NCI-H2171 treated with DMSO at 0.1 percent for 48 hours (cell line): ENCODE results near the gene AIF1.

ENCODE experiments used
- DNase-seq: peaks from one replicate; lab custom pipeline; 2025; lab: John Stamatoyannopoulos, UW

AIF1 gene

DNA sequence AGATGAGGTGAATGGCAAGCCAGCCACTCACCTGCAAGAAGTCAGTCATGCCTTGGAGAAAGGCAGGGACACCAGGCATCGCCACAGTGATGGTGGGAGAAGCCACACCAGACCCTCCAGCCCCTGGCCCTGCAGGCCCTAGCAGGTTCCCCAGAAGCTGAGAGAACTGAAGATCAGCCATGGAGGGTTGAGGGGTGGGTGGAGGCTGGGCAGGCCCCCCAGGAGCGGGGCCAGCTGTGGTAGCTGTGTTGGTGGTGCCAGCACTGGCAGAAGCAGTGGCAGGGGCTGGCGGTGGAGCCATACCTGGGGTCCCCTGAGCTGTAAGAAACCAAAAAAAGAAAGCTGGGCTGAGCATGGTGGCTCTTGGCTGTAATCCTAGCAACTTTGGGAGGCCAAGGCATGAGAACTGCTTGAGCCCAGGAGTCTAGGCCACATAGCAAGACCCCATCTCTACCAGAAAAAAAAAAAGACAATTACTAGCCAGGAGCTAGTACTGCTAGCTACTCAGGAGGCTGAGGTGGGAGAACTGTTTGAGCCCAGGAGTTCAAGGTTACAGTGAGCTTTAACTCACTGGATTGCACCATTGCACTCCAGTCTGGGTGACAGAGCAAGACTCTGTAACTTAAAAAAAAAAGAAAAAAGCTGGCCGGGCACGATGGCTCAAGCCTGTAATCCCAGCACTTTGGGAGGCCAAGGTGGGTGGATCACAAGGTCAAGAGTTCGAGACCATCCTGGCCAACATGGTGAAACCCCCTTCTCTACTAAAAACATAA lies 27.9 kb downstream of the AIF1 start:
- DNase-seq = no peak

GRCh38 chr6:31643818-31644454 lies 28.9 kb downstream of the AIF1 start:
- DNase-seq = no peak

- no peak for DNase-seq
These were observed 30.3 kb downstream of the AIF1 start for GRCh38 chr6:31645325-31645724.

DNA sequence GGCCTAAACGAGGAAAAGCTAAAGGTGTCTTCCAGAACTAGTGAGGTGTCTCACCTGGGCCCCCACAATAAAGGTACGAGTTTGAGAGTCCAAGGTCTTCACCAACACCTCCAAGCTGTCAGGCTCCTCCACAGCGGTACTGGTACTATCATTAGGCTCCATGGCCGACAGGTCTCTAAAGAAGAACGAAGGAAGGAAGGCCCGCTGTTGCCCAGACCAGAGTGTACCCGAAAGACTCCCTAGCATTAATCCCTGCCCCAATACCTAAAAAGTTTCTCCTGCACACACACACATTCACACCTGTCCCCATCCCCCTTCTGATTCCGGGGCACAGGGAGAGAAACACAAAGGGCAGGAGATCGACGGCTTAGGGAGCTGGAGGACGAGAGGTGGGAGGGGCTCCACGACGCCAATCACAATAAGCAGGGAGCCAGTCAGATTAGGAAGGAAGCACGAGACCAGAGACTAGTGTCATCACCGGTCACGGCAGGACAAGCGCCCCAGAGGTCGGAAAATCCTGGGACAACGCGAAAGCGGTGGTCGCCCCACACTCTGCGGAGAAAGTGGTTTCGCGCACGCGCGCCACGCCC lies 36.7 kb downstream of the AIF1 start:
- peak; percentile 80 for DNase-seq

DNA sequence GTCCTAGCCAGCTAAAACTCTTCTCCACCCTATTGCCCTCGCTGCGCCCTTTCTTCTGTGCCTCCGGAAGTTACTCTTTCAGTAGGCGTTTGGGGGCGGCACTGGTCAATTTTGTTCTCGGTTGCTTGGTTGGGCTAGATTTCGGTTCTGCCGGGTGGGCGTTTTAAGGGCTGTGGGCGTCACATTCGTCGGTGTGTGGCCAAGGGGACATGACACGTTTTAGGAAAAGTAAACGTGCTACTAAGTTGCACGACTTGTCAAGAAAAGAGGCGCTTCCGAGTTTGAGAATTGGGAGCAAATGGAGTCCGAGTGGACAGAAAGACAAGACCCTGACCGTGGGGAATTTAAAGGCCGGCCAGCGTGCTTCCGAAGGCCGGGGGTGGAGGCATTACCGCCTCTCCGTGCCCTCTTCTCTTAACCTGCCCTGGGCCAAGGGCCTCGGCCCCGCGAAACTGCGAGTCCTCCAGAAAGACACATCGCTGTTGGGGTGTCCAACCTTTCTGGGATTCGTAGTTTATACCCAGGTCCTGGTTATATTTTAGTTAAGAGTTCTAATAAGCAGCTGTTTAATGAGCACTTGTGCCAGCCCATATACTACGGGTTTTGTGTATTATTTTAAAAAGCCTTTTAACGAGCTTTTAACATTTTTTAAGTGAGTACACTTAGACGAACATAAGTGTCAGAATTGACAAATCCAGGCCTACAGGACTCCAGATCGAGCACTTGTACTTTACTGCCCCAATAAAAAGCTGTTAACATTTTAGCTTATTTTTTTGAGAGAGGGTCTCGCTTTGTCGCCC lies 38.1 kb downstream of the AIF1 start:
- DNase-seq = no peak

- no peak for DNase-seq
These were observed 39.7 kb downstream of the AIF1 start for GRCh38 chr6:31654574-31655348.

DNA sequence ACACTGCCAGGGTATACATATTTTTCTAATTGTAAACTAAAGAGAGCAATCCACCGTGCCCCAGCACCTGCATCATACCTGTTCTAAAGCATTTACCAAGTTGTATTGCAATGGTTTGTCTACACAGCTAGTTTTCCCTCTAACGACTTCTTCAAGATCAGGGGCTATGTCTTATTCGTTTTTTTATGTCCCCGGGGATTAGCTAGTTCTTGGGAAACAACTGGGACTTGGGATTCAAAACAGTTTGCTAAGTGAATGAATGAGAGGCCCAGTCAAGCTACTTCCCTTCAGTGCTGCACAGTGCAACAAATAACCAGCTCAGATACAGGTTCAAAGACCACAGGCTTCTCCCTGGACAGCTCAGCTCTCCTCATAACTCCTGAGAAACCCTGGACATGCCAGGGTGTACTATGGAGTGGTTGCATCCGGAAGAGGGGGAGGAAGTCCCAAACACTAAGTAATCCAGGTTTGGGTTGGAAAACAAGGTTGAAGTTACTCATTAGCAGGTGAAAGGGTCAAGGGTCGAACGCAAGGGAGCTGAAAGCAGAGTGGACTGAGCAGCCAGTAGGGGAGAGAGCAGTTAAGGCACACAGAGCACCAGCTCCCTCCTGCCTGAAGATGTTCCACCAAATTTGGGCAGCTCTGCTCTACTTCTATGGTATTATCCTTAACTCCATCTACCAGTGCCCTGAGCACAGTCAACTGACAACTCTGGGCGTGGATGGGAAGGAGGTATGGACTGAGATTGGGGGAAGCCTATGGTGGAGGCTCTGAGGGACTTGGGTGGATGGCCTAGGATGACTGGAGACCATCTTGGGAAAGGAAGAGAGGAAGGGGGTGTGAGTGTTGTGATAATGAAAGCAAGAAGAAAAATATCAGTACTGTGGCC lies 40.6 kb downstream of the AIF1 start, which contains the start of gene APOM:
TSS of gene APOM (plus strand) at position 546 of the 889 bp plus-strand sequence. CDS start at position 619, 73 bp downstream.
- no peak for DNase-seq

- DNase-seq = no peak
These were observed 42.5 kb downstream of the AIF1 start for GRCh38 chr6:31657406-31658157.

GRCh38 chr6:31658158-31658688 lies 43.2 kb downstream of the AIF1 start:
- DNase-seq = no peak

GRCh38 chr6:31658983-31659648 lies 44.1 kb downstream of the AIF1 start:
- DNase-seq = no peak

DNA sequence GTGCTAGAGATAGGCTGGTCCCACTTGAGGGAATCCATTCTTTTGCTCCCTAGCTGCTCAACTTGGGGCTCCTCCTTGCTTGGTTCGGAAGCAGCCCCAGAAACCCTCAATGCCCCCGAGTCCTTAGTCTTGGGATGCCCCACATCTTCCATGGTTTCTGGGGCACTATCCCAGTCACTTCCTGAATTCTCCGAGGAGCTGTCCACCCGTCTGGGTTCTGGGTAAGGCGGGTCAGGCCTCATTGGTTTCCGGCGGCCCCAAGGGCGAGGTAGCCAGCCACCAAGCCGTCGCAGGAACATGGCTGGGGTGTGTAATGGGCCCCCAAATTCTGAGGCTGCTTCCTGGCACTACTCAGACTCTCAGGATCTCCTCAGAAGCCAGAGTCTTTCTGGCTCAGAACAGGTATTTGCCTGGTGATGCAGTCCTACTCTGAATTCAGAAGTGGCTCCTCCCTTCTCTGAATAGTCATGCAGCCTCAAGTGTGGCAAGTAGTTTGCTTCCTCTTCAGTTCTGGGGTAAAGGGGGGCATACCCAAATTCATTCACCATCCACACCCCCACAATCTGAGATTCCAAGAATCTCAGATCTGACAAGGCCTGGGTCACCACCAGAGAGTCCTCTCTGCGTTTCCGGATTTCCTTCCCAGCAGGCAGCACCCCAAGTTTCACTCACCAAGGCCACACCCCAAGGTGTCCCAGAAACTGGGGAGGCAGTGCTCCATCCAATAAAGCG lies 44.8 kb downstream of the AIF1 start:
- no peak for DNase-seq

DNA sequence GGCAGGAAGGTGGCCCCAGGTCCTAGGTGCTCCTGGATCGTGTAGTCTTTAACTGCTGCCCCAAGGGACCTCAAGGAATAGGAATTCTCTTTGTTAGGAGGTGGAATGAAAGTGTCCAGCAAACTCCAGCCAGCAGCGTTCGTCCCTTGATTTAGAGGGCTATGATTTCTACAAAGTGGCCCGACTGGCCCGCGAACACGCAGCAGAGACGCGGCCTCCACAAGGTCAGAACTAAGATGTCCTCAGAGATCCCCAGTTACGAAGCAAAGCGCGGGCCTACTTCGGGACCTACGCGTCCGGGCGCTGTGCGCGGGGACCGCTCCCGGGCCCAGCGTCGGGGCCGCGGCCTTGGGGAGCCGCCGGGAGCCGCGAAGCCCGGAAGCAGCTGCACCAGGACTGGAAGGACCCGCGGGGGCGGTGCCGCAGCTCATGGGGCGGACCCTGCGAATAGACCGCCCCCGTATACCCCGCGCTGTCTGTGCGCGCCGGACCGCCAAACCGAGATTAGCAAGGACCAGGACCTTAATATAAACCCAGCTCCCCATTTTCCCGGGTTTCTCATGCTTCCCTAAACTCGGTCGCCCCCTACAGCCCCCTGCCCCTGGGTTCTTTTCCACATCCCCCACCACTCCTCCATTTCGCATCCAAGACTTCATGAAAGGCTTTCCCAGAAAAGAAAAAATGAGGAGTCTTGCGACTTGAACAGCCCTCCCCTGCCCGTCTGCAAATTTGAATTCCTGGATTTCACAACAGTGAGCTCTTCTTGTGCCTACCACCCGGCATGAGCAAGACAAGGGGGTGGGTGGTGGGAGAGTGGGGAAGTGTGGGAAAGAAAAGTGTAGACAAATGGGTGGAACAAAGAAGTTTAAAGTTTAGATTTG lies 45.6 kb downstream of the AIF1 start, which contains the start of gene C6orf47:
TSS of gene C6orf47 (minus strand) at position 398 of the 881 bp plus-strand sequence. CDS start 831 bp downstream, outside the sequence.
- peak; percentile 85 for DNase-seq

DNA sequence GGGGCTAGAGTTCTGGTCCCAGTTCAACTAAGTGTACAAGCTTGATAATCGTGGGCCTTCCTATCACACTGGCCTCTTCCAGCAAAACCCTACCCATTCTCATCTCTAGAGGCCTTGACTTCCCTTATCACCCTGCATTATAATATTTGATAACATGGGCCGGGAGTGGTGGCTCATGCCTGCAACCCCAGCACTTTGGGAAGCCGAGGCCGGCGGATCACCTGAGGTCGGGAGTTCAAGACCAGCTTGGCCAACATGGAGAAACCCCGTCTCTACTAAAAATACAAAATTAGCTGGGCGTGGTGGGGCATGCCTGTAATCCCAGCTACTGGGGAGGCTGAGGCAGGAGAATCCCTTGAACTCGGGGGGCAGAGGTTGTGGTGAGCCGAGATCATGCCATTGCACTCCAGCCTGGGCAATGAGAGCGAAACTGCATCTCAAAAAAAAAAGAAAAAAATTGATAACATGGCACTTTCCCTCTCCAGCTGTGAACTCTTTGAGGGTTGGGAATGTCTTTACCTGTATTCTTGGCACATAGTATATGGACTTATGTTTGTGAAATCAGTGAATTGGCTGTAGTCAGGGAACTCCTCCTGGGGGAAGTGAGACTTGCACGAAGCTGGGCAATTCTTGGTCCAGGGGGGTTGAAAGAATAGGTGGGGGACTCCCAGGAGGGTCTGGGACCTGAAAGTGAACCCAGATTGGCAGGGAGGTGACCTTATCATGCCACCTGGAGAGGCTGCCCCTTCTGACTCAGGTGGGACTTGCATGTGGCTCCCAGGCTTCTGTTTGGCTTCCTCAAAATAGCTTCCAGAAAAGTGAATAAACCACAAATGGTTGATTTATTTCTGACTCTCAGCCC lies 46.5 kb downstream of the AIF1 start:
- no peak for DNase-seq

- DNase-seq = no peak
These were observed 47.2 kb downstream of the AIF1 start for GRCh38 chr6:31662124-31662723.

DNA sequence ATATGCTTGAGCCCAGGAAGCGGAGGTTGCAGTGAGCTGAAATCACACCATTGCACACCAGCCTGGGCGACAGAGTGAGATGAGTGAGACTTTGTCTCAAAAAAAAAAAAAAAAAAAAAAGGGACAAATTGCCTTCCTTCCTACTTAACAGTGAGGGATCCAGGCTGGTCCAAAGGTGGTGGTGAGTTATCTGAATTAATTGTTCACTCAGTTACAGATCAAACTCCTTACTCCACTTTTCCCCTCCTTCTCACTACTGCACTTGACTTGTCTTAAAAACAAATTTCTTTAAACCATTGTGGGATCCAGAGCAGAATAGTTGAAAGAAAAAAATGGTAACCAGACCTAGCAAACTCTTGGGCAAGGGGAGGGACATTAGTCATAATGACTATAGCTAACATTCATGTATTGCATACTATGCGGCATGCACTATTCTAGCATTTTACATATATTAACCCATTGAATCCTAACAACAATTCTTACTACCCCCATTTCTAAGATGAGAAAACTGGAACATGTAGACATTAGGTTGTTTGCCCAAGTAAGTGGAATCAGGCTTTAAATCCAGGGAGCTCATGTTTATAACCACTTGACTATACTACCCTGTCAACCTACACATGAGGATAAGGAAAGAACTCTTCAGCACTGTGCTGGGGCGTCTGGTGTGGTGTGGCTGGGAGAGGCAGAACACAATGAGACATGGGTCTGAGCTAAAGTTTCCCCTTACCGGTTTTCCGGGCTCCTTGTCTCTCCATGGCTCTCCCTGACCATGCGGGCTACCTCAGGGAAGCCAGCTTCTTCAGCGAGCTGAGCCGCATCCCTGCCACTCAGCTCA lies 48.3 kb downstream of the AIF1 start:
- no peak for DNase-seq
